ENCODE measurements around the gene CASP10.
"Not testable (repeated sequence)": the region's sequence is repeated elsewhere in the genome, so short reads cannot be mapped to it uniquely, and the experiment has no call there.

CASP10 gene

DNA sequence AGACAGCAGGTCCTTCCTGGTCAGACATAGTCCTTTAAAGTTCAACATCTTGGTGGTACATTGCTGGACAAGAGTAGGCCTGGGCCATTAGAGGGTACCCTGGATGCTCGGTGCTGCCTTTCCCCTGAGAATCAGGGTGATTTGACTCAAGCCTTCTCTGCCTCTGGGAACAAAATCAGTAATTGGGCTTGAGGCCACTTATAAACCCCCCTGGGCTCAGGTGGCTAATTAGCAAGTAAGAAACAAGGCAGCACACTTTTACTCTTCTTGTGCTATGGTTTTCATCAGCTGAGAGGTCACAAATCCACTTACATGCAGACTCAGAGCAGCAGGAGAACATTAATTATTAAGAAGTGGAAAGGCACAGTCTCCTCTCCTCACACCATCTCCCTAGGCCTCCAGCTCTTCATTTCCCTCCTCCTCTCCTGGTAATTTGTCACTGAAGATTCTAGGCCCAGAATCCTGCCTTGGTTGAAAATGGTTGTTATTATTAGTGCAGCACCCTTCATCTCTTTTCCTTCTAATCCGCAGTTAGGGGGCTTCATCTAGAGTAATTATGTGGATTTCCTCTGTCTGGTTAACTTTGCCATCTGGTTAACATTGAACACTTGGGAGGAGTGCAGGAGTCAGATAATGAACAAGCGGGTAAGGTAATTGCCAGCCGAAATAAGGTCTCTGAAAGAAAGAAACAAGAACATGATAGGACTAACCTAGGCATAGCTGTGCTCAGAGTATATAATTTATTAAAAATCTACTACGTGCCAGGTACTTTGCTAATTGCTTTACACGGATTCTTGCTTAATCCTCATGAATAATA is 29.7 kb upstream of the CASP10 start:
- H3K4me3 ChIP-seq (ENCODE audit: low read depth, low read length): no peak overlapping the region
- DNase-seq (ENCODE audit: low read depth): no peak

DNA sequence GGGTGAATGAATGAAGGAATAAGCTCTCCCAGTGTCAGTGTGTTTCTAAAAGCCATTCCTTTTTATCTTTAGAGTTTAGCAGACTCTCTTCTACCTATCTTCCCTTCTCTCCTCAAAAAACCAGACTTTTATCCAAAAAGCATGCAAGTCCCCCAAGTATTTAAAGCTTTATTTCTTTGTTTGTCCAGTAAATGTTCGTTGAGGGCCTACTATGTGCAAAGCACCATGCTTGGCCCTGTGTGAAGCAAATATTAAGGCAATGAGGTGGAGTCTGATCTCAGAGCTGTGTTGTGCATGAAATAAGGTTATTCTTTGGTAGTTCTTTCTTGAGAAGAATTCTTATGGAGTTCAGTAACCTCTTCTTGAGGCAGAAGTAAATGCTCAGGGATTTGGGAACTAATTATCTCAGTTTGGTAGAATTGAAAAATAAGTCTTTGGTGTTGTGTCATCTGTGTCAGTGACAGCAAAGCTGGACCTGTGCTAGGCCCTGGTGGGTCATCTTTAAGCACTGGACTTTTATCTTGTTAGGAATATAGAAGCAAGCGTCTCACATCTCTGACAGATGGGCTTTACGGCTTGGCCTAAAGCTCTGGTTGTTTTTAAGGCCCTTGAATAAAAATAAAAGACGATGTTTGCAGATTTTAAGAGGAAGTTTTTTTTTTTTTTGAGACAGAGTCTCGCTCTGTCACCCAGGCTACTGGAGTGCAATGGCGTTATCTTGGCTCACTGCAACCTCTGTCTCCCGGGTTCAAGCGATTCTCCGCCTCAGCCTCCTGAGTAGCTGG is 28.1 kb upstream of the CASP10 start:
- no peak overlapping the region for H3K4me3 ChIP-seq (ENCODE audit: low read depth, low read length)
- DNase-seq (ENCODE audit: low read depth): no peak

- DNase-seq (ENCODE audit: low read depth): no peak
- no peak overlapping the region for H3K4me3 ChIP-seq (ENCODE audit: low read depth, low read length)
Observed at GRCh38 chr2:201156036-201156435, 26.9 kb upstream of the CASP10 start.

DNA sequence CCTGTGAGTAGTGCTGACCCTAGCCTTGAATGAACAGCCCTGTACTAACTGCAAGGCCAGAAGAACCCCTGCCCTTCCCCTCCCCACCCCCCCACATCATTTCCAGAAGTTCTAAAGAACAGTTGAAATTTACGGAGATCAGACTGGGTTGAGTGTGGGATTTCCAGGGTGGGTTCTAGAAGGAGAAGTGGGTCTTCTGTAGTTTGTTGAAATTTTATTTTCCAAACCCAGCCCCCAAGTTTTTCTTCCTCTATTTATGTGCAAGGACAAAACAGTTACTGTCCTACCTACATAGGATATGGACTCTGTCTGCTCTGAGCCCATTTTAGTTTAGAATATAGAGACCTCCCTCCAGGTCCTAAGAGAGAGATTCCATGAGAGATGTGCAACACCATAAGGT is 26.3 kb upstream of the CASP10 start:
- no peak overlapping the region for H3K4me3 ChIP-seq (ENCODE audit: low read depth, low read length)
- no peak for DNase-seq (ENCODE audit: low read depth)

DNA sequence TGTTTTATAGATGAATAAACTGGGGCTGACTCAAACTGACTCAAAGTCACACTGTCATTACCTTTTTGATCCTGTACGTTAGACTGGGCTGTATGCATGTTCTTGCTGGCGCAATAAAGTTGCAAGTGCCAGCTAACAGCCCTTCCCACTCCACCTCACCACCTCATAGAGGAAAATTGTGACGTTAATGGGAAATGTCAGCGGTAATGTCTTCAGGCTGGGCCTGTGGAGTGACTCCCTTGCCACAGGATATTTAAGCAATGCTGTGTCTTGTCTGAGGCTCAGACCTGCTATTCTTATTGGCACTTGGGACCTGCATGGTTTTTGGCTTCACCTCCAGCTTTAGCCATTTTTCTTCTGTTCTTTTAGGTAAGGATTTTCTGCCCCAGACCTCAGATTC is 25.2 kb upstream of the CASP10 start:
- no peak overlapping the region for H3K4me3 ChIP-seq (ENCODE audit: low read depth, low read length)
- DNase-seq (ENCODE audit: low read depth): no peak

DNA sequence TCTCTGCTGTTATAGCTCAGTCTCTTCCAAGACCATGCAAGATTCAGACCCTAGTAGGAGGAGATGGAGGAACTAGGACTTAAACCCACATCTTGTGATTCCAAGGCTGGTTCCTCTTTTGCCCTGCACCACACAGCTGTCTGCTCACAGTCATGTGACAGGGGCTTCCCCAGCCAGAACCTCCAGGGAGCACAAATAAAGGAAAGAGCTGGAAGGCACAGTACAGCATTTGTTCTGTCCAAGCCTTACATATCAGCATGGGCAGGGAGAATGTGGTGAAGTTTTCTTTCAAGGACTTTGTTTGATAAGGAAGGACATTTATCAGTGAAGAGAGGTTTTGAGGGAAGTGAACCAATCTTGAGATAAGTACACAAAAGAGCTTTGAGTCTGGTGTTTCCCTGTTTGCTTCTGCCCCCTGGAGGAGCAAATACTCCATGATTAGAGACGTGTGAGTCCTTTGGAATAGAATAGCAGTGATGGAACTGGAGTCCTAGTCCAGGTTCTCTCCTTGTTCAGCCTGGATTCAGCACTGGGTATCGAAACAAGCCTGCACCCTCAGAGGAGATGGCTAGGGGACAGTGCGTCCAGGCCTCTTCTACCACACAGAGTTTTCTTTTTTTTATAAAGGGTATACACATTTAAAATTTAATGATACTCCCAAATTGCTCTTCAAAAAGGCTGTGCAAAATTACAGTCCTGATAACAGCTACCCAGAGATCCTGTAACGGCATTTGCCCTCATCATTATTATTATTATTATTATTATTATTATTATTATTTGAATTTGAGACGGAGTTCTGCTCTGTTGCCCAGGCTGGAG is 24.6 kb upstream of the CASP10 start:
- no peak overlapping the region for H3K4me3 ChIP-seq (ENCODE audit: low read depth, low read length)
- peak; percentile 37 for DNase-seq (ENCODE audit: low read depth)

GRCh38 chr2:201164166-201164565 is 18.8 kb upstream of the CASP10 start:
- no peak for DNase-seq (ENCODE audit: low read depth)
- H3K4me3 ChIP-seq (ENCODE audit: low read depth, low read length): no peak overlapping the region

- no peak for DNase-seq (ENCODE audit: low read depth)
- H3K4me3 ChIP-seq (ENCODE audit: low read depth, low read length): no peak overlapping the region
Observed at GRCh38 chr2:201167546-201167945, 15.4 kb upstream of the CASP10 start.

- not testable (repeated sequence) for H3K4me3 ChIP-seq (ENCODE audit: low read depth, low read length); DNase-seq (ENCODE audit: low read depth)
Observed at GRCh38 chr2:201168496-201168895, 14.4 kb upstream of the CASP10 start.

DNA sequence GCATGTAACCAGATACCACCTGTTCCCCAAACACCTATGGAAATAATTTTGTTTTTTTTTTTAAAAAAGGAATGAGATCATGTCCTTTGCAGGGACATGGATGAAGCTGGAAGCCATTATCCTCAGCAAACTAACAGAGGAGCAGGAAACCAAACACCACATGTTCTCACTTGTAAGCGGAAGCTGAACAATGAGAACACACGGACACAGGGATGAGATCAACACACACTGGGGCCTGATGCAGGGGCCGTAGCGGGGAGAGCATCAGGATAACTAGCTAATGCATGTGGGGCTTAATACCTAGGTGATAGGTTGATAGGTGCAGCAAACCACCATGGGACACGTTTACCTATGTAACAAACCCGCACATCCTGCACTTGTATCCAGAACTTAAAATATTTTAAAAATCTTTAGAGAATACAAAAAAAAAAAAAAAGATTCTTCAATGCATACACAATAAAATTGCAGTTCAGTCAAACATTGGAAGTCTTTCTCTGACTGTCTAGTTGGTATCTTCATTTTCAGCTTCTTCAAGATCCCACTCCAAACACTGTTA is 11.6 kb upstream of the CASP10 start:
- DNase-seq (ENCODE audit: low read depth): no peak
- H3K4me3 ChIP-seq (ENCODE audit: low read depth, low read length): no peak overlapping the region

GRCh38 chr2:201172279-201172678 is 10.7 kb upstream of the CASP10 start:
- H3K4me3 ChIP-seq (ENCODE audit: low read depth, low read length): no peak overlapping the region
- no peak for DNase-seq (ENCODE audit: low read depth)

GRCh38 chr2:201174687-201175086 is 8.3 kb upstream of the CASP10 start:
- no peak overlapping the region for H3K4me3 ChIP-seq (ENCODE audit: low read depth, low read length)
- DNase-seq (ENCODE audit: low read depth): no peak

GRCh38 chr2:201176081-201176481 is 6.9 kb upstream of the CASP10 start:
- no peak overlapping the region for H3K4me3 ChIP-seq (ENCODE audit: low read depth, low read length)
- DNase-seq (ENCODE audit: low read depth): no peak

DNA sequence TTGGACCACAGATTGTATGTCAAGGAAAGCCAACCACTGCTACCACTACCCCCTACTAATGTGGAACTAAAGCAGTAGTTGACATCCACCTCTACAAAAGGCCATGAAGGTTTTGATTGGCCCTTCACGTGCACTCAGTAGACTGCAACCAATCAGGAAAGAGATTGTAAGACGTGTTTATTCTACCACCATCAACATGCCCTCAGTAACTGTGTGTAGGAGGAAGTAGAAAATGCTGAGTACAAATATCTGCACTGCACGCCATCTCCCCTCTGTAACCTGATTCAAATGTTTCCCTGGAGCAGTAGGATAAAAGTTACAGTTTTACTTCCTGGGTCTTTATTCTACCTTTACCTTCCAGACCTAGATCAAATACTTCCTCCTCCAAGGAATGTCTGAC is 2.9 kb upstream of the CASP10 start:
- H3K4me3 ChIP-seq (ENCODE audit: low read depth, low read length): no peak overlapping the region
- DNase-seq (ENCODE audit: low read depth): no peak

GRCh38 chr2:201183365-201183727 is 405 bp downstream of the CASP10 start:
- no peak for DNase-seq (ENCODE audit: low read depth)
- H3K4me3 ChIP-seq (ENCODE audit: low read depth, low read length): no peak overlapping the region

- not testable (repeated sequence) for H3K4me3 ChIP-seq (ENCODE audit: low read depth, low read length); DNase-seq (ENCODE audit: low read depth)
Observed at GRCh38 chr2:201183835-201184234, 894 bp downstream of the CASP10 start.

- not testable (repeated sequence) for DNase-seq (ENCODE audit: low read depth); H3K4me3 ChIP-seq (ENCODE audit: low read depth, low read length)
Observed at GRCh38 chr2:201184248-201184647, 1.3 kb downstream of the CASP10 start.

DNA sequence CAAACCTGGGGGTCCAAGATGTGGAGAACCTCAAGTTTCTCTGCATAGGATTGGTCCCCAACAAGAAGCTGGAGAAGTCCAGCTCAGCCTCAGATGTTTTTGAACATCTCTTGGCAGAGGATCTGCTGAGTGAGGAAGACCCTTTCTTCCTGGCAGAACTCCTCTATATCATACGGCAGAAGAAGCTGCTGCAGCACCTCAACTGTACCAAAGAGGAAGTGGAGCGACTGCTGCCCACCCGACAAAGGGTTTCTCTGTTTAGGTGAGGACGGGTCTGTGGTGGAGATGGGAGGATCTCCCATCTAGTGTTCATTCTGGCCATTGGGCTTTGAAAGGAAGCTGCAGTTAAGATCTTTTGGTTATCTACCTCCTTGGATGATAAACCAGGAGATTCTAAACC is 2.9 kb downstream of the CASP10 start:
- no peak overlapping the region for H3K4me3 ChIP-seq (ENCODE audit: low read depth, low read length)

DNA sequence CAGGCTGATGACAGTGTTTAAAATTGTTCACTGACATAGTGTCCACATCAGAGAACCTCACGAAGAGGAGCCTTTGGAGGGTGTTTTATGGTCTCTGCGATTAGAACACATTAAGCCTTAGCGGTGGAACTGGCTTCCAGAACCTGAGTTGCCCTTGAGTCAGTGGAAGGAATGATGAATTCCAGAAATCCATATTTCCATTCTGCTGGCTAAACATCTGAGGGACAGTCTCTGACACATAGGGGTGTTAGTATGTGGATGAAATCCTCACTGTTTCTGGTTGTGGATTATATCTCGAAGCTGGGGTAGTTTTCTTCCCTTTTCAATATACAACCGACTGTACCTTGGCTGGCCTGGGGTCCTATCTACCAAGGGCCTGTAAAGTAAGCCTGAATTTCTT is 4.0 kb downstream of the CASP10 start:
- H3K4me3 ChIP-seq (ENCODE audit: low read depth, low read length): no peak overlapping the region
- DNase-seq (ENCODE audit: low read depth): no peak

More for the DNA sequence above, 2.9 kb downstream of the CASP10 start:
- DNase-seq (ENCODE audit: low read depth): no peak

DNA sequence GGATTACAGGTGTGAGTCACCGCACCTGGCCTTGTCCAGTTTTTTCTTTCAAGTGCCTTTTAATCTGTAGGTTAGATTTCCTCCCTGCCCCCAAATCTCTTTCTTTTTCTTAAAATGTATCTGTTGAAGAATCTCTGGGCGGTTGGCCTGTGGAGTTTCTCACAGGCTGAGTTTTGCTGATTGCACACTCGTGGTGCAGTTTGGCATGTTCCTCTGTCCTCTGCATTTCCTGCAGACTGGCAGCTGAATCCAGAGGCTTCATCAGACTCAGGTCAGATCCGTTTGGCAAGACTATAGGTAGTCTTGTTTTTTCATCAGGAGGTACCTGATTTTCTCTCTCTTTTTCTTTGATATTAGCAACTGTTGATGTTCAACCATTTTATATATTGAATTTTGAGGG is 5.5 kb downstream of the CASP10 start:
- DNase-seq (ENCODE audit: low read depth): no peak
- no peak overlapping the region for H3K4me3 ChIP-seq (ENCODE audit: low read depth, low read length)
